ENCODE results near the gene ZNF469.
A peak's percentile ranks its signal among the peaks of the same experiment; 100 is the strongest.

Gene ZNF469

GRCh38 chr16:88411951-88412576, 29.3 kb downstream of the ZNF469 start:
- DNase-seq = no peak

DNA sequence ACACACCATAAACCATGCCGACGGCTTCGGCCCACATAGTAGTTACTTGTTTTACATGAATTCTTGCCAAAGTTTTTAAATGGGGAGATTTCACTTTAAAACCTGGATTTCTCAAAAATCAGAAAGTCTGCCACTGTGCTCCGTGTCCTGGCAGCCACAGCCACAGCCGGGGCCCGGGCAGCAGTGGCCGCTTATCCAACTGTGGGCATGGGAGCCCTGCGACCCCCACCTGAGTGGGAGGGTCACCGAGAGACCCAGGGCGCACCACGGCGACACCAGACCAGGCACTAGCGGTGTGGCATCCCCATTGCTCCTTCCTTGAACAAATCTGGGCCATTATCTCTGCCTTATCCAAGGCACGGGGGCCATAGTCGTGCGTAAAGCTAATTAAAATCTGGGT, 30.0 kb downstream of the ZNF469 start:
- no peak for DNase-seq

DNA sequence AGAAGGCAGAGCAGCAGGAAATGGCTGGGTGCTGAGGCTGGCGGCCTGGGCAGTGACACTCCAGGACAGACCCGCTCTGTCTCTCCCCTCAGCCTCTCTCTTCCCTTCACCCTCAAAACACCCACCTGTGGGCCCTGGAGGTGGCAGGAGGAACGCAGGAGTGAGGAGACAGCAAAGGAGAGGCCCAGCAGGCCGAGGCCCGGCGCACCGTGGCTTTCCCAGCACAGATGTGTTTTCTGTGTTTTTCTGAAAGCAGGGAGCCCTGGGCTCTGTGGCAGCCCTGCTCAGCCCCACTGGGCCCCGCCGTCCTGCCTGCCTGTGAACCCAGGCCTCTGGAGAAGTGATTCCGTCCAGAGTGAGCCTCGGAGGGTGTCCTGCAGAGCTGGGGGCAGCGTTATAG, 30.5 kb downstream of the ZNF469 start:
- DNase-seq = no peak

- DNase-seq = no peak
These were observed 30.9 kb downstream of the ZNF469 start for GRCh38 chr16:88413631-88414030.

DNA sequence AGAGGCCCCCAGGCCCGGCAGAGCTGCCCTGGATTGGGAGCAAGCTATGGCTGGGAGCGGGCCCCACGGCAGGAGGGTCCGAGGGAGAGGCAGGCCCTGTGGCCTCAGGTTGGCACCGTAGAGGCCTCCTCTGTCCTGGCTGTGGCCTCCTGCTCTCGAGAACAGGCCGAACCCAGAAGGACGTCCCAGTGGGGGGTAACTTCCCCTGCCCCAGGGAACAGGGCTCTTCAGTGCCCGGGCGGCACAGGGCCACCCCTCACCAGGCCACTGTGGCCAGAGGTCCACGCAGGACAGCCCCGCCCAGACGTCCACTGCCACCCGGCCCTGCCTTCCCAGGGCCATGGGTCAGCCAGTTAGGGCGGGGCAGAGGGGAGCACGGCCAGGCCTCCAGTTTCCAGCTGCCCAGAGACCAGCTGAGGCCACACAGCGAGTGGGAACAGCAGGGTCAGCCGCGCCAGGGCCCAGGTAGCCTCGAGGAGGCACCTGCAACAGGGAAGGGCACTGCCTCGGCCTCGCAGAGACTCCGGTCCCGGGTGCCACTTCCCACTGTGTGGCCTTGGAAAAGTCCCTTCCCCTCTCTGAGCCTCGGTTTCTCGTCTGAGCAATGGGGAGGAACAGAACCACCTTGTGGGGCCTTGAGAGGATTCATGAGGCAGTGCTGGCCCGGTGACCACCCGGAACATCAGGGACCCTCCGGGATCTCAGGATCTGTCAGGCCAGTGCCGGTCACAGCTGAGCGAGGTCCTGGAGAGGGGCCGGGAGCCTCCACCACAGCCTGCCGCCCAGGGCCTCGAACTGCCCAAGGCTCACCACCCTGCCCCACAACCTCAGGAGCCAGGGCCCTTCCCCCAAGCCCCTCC, 32.0 kb downstream of the ZNF469 start:
- DNase-seq = no peak

DNA sequence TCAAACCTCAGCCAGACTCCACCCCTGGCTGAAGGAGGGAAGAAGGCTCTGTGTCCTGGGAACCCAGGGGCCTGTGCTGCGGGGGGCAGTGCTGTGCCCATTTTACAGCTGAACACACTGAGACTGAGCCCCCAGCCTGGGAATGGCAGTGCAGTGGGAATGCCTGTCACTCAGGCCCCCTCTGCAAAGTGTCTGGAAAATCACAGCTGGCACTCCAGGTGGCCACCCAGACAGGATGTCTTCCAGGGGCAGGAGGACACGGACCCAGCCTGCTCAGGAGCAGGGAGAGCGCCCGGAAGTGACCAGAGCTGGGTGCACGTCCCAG, 32.6 kb downstream of the ZNF469 start:
- DNase-seq = no peak

DNA sequence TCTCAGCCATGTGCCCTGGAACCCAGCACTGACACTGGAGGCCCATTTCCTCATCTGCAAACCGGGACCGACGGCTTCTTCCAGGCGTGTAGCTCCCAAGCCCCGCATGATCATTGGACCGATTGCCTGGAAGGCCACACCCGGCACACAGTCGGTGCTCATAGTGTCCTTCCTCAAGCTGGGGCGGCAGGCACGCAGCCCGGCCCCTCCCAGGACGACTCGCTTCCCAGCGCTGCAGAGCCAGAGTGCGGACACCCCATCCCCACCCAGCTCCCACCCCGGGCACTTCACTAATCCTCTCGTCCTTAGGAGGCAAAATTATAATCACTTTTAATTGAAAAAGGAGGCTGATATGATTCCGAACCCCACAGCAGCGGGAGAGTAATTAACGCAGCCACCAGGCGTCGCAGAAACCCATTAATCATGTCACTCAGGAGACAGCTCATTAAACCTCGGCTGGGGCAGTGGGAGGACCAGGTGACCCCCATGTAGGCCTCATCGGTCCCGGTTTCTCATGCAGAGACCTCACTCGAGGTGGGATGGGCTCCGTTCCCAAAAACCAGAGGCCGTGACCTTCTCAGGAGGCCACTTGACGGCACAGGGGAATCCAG, 33.1 kb downstream of the ZNF469 start:
- DNase-seq = no peak

DNA sequence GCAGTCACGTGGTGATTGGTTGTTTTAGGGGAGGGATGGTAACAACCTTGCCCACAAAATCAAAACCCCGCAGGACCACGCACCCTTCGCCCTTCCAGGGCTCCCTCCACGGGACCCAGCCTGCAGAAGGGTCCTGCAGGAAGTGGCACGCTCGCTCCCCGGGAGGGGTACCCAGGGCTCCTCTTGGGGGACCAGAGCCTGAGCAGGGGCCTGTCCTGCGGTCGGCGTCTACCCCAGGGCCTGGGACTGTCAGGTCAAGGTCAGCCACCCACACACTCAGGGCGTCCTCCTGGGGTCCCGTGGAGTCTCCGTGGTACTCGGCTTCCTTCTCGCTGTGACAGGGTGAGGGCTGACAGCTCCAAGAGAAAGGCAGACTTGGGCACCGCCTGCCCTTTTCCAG, 33.9 kb downstream of the ZNF469 start:
- no peak for DNase-seq

GRCh38 chr16:88417684-88418476, 35.1 kb downstream of the ZNF469 start:
- DNase-seq = no peak

DNA sequence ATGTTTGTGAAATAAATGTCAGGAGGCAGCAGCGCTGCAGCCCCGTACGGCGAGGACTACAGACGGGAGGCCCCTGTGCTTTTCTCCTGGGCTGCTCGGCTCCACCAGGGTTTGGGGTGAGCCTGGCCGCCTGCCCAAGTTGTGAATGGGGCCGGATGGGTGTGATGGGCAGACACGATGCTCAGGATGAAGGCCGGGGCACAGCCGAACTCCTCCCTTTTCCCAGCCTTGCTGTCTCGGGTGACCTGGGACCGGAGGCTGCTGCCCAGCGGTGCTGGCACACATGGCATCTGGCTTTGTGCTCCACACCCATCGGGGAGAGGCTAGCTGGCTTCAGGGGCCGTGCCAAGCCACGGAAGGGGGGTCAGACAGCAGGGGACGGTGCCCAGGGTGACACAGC, 36.1 kb downstream of the ZNF469 start:
- no peak for DNase-seq

DNA sequence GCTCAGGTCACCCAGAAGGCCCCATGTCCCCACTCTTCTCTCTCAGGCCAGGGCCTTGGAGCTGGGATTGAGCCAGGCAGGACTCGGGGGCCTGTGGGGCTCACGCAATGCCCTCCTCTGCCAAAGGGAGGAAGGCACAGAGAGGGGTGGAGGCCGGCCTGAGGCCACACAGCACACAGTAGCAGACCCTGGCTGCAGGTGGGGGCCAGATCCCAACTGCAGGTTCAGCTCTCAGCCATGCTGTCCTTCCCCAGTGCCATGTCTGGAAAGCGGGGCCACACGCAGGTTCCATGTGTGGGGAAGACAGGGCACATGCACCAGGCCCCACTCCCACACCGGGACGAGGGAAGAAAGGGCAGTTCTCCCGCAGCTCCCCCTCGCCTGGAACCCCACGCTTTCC, 37.0 kb downstream of the ZNF469 start:
- no peak for DNase-seq

GRCh38 chr16:88420496-88420895, 37.7 kb downstream of the ZNF469 start:
- no peak for DNase-seq

DNA sequence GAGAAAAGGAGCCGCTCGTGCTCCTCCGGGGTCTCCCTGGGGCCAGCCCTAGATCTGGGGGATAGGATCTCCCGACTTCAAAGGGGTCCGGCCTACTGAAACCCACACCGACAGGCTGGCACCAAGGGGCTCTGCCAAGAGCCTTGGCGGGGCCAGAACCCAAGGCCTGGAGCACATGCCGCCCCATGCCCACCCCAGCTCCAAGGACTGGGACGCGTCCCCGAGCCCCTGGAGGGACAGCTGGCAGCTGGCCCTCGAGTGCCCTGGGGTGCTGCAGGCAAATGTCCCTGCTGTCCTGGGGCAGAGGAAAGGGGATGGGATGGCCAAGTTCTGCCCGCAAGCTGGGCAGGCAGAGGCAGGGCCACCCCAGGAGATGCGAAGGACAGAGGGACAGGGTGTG, 38.5 kb downstream of the ZNF469 start:
- no peak for DNase-seq

- DNase-seq = no peak
These were observed 39.2 kb downstream of the ZNF469 start for GRCh38 chr16:88421871-88422433.

GRCh38 chr16:88422733-88423447, 40.1 kb downstream of the ZNF469 start:
- no peak for DNase-seq

- no peak for DNase-seq
These were observed 40.7 kb downstream of the ZNF469 start for GRCh38 chr16:88423448-88423850.

DNA sequence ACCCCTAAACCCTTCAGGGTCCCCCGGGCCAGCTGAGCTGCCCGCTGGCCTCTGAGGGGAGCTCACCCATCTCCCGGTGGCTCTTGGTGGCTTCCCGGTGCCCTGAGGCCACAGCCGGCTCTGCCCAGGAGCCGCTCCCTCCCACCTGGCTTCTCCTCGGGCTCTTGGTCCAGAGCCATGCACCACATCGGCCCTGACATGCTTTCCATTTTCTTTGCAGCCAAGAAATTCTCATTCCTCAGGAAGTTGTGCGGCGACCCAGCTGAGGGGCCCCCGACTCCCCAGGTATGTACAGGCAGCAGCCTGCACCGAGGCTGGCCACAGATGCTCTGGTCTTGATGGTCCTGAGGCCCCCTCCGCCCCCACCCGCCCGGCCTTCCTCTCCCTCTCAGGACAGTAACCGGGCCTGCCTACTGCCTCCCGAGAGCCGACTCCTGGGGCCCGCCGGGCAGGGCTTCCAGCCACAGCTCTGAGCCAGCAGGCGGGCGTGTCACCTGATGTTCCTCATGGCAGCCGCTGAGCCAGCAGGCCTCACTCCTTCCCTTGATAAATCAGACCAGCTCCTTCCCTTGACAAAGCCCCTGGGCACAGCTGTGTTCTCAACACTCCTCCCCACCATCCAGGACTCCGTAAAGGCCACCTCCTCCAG, 42.0 kb downstream of the ZNF469 start:
- DNase-seq = peak; percentile 22

DNA sequence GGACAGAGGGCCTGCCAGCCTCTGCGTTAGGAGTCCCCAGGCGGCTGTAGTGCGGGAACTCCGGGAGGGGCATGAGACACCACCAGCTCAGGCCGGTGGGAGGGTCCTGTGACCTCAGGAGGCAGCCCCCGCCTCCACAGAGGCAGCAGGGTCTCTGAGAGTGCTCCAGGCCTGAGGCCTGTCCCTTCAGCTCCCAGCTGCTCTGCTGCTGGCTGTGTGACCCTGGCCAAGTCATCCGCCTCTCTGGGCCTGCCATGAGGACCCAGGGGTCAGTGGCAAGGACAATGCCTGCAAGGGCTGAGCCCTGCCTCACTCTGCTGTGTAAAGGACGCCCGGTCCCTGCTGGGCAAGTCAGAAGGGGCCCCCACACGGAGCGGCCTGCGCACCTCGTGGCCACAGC, 43.3 kb downstream of the ZNF469 start:
- DNase-seq = no peak

GRCh38 chr16:88427376-88427775, 44.6 kb downstream of the ZNF469 start:
- no peak for DNase-seq

DNA sequence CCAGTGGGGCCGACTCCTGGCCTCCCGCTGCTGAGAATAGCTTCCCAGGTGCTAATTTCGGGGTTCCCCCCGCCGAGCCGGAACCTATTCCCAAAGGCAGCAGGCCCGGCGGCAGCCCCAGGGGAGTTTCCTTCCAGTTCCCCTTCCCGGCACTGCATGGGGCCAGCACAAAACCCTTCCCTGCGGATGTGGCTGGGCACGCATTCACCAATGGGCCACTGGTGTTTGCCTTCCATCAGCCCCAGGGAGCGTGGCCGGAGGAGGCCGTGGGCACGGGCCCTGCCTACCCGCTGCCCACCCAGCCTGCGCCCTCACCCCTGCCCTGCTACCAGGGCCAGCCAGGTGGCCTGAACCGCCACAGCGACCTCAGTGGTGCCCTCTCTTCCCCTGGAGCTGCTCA, 45.4 kb downstream of the ZNF469 start:
- DNase-seq = no peak

DNA sequence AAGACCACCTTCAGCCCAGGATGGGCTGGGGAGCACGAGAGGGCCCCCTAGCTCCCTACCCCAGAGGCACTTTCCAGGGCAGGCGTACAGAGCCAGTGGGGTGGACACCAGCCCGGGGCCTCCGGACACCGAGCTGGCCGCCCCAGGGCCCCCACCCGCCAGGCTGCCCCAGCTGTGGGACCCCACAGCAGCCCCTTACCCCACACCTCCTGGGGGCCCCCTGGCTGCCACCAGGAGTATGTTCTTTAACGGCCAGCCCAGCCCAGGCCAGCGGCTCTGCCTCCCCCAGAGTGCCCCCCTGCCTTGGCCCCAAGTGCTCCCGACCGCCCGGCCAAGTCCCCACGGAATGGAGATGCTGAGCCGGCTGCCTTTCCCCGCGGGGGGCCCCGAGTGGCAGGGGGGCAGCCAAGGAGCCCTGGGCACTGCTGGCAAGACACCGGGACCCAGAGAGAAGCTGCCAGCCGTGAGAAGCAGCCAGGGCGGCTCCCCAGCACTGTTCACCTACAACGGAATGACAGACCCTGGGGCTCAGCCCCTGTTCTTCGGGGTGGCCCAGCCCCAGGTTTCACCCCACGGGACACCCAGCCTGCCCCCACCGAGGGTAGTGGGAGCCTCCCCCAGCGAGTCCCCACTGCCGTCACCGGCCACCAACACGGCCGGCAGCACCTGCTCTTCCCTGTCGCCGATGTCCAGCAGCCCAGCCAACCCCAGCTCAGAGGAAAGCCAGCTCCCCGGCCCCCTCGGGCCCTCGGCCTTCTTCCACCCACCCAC, 46.0 kb downstream of the ZNF469 start:
- DNase-seq = peak; percentile 48
